NB4 (cell line): ENCODE data around the gene PER2.

Experiments
- MYC ChIP-seq: IDR thresholded peaks from 2 replicates; pipeline ENCODE4 v1.6.1; 2011; ENCODE audit warnings: low read depth, low read length
- TF ChIP-seq, protein P1 (sequence below): IDR thresholded peaks from one replicate; pipeline ENCODE4 v1.5.1; 2012; ENCODE audit warnings: low read depth, low read length

DNA sequence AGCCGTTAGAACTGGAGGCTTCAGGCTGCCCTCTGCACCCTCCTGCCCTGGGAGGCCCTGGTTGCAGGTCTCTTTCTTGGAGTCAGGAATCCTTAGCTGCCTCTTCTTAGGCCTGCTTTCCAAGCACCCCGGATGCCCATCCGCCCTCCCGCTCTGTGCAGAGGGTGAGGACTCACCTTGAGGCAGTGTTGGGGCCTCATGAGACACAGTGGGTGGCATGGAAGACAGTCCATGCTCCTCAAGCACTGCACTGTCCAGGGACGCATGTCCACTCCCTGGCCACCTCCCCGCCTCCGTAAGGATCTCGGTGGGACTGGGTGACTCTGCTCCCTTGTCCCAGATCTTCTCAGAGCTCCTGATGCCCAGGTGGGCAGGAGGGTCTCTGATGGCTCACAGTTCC lies 26.2 kb upstream of the PER2 start:
- TF ChIP-seq, protein P1, sequence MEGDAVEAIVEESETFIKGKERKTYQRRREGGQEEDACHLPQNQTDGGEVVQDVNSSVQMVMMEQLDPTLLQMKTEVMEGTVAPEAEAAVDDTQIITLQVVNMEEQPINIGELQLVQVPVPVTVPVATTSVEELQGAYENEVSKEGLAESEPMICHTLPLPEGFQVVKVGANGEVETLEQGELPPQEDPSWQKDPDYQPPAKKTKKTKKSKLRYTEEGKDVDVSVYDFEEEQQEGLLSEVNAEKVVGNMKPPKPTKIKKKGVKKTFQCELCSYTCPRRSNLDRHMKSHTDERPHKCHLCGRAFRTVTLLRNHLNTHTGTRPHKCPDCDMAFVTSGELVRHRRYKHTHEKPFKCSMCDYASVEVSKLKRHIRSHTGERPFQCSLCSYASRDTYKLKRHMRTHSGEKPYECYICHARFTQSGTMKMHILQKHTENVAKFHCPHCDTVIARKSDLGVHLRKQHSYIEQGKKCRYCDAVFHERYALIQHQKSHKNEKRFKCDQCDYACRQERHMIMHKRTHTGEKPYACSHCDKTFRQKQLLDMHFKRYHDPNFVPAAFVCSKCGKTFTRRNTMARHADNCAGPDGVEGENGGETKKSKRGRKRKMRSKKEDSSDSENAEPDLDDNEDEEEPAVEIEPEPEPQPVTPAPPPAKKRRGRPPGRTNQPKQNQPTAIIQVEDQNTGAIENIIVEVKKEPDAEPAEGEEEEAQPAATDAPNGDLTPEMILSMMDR, result no peak
- TF ChIP-seq MYC, result no peak
